Activated naive CD8-positive, alpha-beta T cell treated with anti-CD3 and anti-CD28 coated beads, Interleukin-2, amount 10 ng/mL, durations not matched to agents 7 days and 5 days (primary cell): ENCODE measurements around the gene ZNF668. TPM values are rescaled to one million over a fixed set of nuclear protein-coding genes. Genes with fewer than 3 reads are reported as not detected.
"Not testable (repeated sequence)": the region's sequence is repeated elsewhere in the genome, so short reads cannot be mapped to it uniquely, and the experiment has no call there.

Experiments
- ATAC-seq: fragments of 150-1000 bp; cut with Tn5 transposase; one replicate; pipeline ENCODE4 v1.10.0; 2021; ENCODE audit warnings: low read depth, moderate library complexity
- POLR2A ChIA-PET: fragments of 350-600 bp; sonication (Branson Sonifier 250); formaldehyde crosslinking; loops from one replicate; lab custom pipeline; 2021; ENCODE audit warnings: antibody characterized with exemption; lab: Charles Lee
- DNase-seq: peaks from one replicate; pipeline ENCODE4 v3.0.0; 2021
- H3K27ac Mint-ChIP-seq: one replicate; pipeline ENCODE4 v1.8.0; 2022; ENCODE audit warnings: mild to moderate bottlenecking, mixed read lengths
- H3K27me3 Mint-ChIP-seq: one replicate; pipeline ENCODE4 v1.8.0; 2022; ENCODE audit warnings: mild to moderate bottlenecking, moderate library complexity, mixed read lengths
- H3K36me3 Mint-ChIP-seq: one replicate; pipeline ENCODE4 v1.8.0; 2021; ENCODE audit warnings: mild to moderate bottlenecking, mixed read lengths
- H3K4me1 Mint-ChIP-seq: one replicate; pipeline ENCODE4 v1.8.0; 2021; ENCODE audit warnings: mixed read lengths
- H3K4me3 Mint-ChIP-seq: one replicate; pipeline ENCODE4 v1.8.0; 2022; ENCODE audit warnings: mild to moderate bottlenecking, moderate library complexity, mixed read lengths
- H3K9me3 Mint-ChIP-seq: one replicate; pipeline ENCODE4 v1.8.0; 2021; ENCODE audit warnings: mixed read lengths
- total RNA-seq, 2 experiments: library from RNA; stranded (reverse); gene quantifications; one replicate each; pipeline ENCODE4 v1.2.3, GENCODE V29; 2021

The ZNF668 gene
- total RNA-seq, 2 experiments from 2014 or later: 17.9 to 20.5 TPM

DNA sequence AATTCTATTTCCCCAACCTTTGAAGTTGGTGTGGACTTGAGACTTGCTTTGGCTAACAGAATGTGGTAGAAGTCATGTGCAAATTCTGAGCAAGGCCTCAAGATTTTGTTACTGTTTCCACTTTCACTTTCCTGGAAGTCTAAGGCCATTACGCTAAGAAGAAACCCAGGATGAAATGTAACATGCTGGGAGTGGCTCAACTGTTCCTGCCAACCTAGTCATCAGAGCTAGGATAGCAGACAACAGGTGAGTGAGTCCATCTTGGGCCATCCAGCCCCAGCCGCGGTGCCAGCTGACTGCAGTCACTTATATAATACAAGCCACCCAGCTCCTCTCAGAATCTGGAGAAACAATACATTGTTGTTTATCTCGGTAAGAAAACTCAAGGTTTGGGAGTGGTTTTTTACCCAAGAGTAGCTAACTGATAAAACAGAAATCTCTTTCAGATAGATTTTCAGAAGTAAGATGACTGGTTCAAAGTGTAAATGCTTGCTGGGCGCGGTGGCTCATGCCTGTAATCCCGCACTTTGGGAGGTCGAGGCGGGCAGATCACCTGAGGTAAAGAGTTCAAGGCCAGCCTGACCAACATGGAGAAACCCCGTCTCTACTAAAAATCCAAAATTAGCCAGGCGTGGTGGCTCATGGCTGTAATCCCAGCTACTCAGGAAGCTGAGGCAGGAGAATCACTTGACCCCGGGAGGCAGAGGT, 51.3 kb downstream of the ZNF668 start:
- Mint-ChIP-seq H3K36me3 (peaks cover 2% of the 10 kb centered on the region), H3K27me3 (no peaks in the 10 kb centered on the region), H3K9me3 (no peaks in the 10 kb centered on the region), H3K27ac (peak overlapping the region; percentile 67), H3K4me1 (peaks cover 17% of the 10 kb centered on the region), H3K4me3 (no peak overlapping the region)
- POLR2A ChIA-PET: interaction anchor here (0.6 to 1.5 kb wide), 4 partner anchors 27 to 948 kb away, joined by 3 to 5 read pairs (median 3); partner anchors contain the start of gene KAT8
- peak; percentile 18 for ATAC-seq
- no peak for DNase-seq

- Mint-ChIP-seq H3K36me3 (peaks cover 2% of the 10 kb centered on the region), H3K4me3 (no peak overlapping the region), H3K4me1 (peaks cover 15% of the 10 kb centered on the region), H3K27ac (no peak overlapping the region), H3K27me3 (peaks cover under 1% of the 10 kb centered on the region), H3K9me3 (no peaks in the 10 kb centered on the region)
- ATAC-seq (no peak), DNase-seq (no peak)
- POLR2A ChIA-PET: no interaction called here
These were observed 53.5 kb downstream of the ZNF668 start for GRCh38 chr16:31020536-31020935.

DNA sequence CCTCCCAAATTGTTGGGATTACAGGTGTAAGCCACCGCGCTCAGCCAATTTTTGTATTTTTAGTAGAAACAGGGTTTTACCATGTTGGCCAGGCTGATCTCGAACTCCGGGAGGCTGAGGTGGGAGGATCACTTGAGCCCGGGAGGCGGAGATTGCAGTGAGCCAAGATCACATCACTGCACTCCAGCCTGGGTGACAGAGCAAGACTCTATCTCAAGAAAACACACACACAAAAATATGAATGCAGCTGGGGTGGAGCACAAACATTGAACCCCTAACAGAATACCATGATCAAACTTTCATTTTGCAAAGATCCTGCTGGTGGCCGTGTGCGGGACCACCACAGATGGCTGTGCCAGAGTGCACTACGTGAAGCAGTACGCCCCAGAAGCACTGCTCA, 56.3 kb downstream of the ZNF668 start:
- H3K4me3 Mint-ChIP-seq, H3K36me3 Mint-ChIP-seq, H3K9me3 Mint-ChIP-seq, H3K4me1 Mint-ChIP-seq, POLR2A ChIA-PET, ATAC-seq, DNase-seq, H3K27ac Mint-ChIP-seq: not testable (repeated sequence)
- peaks cover 18% of the 10 kb centered on the region for H3K27me3 Mint-ChIP-seq

DNA sequence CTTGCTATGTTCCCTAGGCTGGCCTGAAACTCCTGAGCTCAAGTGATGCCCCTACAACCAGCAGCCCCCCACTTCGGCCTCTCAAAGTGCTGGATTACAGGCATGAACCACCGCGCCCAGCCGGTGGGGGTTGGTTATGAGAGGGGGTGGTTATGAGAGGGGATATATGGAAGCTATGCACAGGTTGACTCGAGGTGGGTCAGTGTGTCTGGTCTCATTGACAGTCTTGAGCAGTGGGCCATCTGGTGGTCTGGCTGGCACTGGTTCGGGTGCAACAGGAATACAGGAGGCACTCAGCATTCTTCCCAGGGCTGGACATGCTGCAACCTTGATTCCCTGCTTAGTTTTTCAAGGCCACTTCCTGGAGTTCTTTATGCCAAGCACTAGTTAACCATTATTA, 58.0 kb downstream of the ZNF668 start:
- no peak for ATAC-seq
- POLR2A ChIA-PET: no interaction called here

DNA sequence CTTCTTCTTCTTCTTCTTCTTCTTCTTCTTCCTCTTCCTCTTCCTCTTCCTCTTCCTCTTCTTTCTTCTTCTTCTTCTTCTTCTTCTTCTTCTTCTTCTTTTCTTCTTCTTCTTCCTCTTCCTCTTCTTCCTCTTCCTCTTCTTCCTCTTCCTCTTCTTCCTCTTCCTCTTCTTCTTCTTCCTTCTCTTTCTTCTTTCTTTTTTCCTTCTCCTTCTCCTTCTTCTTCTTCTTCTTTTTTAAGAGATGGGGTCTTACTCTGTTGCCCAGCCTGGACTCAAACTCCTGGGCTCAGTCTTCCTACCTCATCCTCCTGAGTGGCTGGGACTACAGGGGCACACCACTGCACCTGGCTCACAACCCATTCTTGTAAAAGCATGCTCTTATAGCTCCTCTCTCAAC, 60.7 kb downstream of the ZNF668 start:
- DNase-seq, H3K27ac Mint-ChIP-seq, H3K9me3 Mint-ChIP-seq, H3K4me3 Mint-ChIP-seq, ATAC-seq, POLR2A ChIA-PET, H3K36me3 Mint-ChIP-seq, H3K4me1 Mint-ChIP-seq: not testable (repeated sequence)
- H3K27me3 Mint-ChIP-seq: peaks cover 42% of the 10 kb centered on the region

More for the DNA sequence above, 58.0 kb downstream of the ZNF668 start:
- Mint-ChIP-seq H3K4me1 (peaks cover 4% of the 10 kb centered on the region), H3K9me3 (no peaks in the 10 kb centered on the region), H3K27ac (no peak overlapping the region), H3K36me3 (no peaks in the 10 kb centered on the region), H3K4me3 (no peak overlapping the region), H3K27me3 (peaks cover 31% of the 10 kb centered on the region)
- DNase-seq: no peak

DNA sequence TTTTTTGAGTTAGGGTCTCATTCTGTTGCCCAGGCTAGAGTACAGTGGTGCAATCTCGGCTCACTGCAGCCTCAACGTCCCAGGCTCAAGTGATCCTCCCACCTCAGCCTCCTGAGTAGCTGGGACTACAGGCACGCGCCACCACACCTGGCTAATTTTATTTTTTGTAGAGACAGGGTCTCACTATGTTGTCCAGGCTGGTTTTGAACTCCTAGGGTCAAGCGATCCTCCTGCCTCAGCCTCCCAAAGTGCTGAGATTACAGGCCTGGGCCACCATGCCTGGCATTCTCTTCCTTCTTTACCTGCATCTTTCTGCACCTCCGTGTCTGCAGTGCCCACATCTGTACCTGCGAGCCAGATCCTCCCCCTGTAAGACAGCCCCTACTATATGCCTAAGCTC, 62.2 kb downstream of the ZNF668 start:
- H3K36me3 Mint-ChIP-seq, H3K4me1 Mint-ChIP-seq, DNase-seq, H3K27ac Mint-ChIP-seq, H3K9me3 Mint-ChIP-seq, ATAC-seq, POLR2A ChIA-PET: not testable (repeated sequence)
- peak overlapping the region; percentile 69 for H3K4me3 Mint-ChIP-seq
- peaks cover 49% of the 10 kb centered on the region for H3K27me3 Mint-ChIP-seq

Other genes starting within 250 kb of the ZNF668 start
- gene BCL7C, start 180.2 kb downstream of the ZNF668 start, total RNA-seq: 10 to 100 TPM; 31.1 to 31.8 TPM
- under 1 TPM; 0.19 to 0.37 TPM for gene CTF1, start 177.6 kb downstream of the ZNF668 start, total RNA-seq
- 10 to 100 TPM; 20.1 to 24.4 TPM for gene FBXL19, start 150.7 kb downstream of the ZNF668 start, total RNA-seq
- 10 to 100 TPM; 24.6 to 25.8 TPM for gene ORAI3, start 125.2 kb downstream of the ZNF668 start, total RNA-seq
- gene SETD1A, start 116.5 kb downstream of the ZNF668 start, total RNA-seq: 10 to 100 TPM; 27.6 to 33.4 TPM
- 10 to 100 TPM in 1 of 2 experiments, 1 to 10 TPM in 1; 8.5 to 10.9 TPM for gene HSD3B7, start 89.0 kb downstream of the ZNF668 start, total RNA-seq
- 1 to 10 TPM; 3.1 to 3.5 TPM for gene STX1B, start 63.6 kb downstream of the ZNF668 start, total RNA-seq
- gene STX4, start 40.7 kb downstream of the ZNF668 start, total RNA-seq: 10 to 100 TPM; 82.8 to 84.8 TPM
- 10 to 100 TPM; 37.3 to 38.7 TPM for gene ZNF646, start 182 bp upstream of the ZNF668 start, total RNA-seq
- 10 to 100 TPM; 10.4 to 10.9 TPM for gene PRSS53, start 14.7 kb upstream of the ZNF668 start, total RNA-seq
- 10 to 100 TPM; 79.4 to 80.4 TPM for gene VKORC1, start 20.6 kb upstream of the ZNF668 start, total RNA-seq
- 10 to 100 TPM; 35.8 to 37.0 TPM for gene BCKDK, start 34.1 kb upstream of the ZNF668 start, total RNA-seq
- 10 to 100 TPM; 66.5 to 72.9 TPM for gene KAT8, start 43.4 kb upstream of the ZNF668 start, total RNA-seq
- gene PRSS8, start 61.5 kb upstream of the ZNF668 start, total RNA-seq: not detected
- 1 to 10 TPM in 1 of 2 experiments, under 1 TPM in 1; 0.31 to 1.1 TPM for gene PRSS36, start 75.8 kb upstream of the ZNF668 start, total RNA-seq
- 100 to 1,000 TPM; 540 to 618 TPM for gene FUS, start 105.9 kb upstream of the ZNF668 start, total RNA-seq
- 10 to 100 TPM; 82.3 to 87.0 TPM for gene PYCARD, start 128.5 kb upstream of the ZNF668 start, total RNA-seq
- not detected for gene TRIM72, start 139.9 kb upstream of the ZNF668 start, total RNA-seq
- not detected for gene PYDC1, start 142.9 kb upstream of the ZNF668 start, total RNA-seq
- 1 to 10 TPM; 8.3 to 8.9 TPM for gene ITGAM, start 185.7 kb upstream of the ZNF668 start, total RNA-seq